Activated gamma-delta T cell treated with Interleukin-2 at 50 U/mL for 16 hours (primary cell): ENCODE results near the gene CHST11.

ENCODE experiments used
- DNase-seq: peaks from one replicate; pipeline ENCODE4 v3.0.0-alpha.2; 2020

Gene CHST11

DNA sequence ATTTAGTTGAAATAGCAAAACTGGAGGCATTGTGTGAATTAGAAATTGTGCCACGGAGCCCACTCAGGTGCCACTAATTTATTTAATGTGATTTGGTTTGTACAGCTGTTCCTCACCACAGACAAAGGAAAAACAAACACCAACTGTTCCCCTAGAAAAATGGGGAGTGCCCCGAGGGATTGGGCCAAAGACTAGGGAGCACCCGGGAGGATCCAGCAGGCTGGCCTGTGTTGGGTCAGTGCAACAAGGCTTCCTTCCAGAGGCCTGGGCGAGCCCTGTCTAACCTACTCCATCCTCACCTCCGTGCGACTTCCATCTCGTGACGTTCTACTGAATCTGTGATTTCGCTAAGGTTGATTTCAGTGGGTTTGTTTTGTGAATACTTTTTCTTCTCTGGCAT, 206.2 kb downstream of the CHST11 start:
- no peak for DNase-seq

DNA sequence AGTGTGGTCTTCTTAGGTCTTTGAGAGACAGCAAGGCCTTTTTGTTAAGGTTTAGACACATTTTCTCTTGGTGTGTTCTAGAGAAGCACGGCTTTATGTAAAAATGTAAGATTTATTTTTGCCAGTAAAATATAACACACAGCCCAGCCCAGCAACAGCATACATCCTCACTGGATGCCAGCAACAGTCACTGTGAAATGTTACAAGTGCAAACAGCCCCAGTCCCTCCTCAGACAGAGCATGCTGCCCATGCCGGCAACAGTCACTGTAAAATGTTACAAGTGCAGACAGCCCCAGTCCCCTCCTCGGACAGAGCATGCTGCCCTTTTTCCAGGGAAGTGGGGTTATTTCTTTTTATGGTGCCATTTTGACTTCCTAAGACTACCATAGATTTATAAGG, 207.6 kb downstream of the CHST11 start:
- DNase-seq = no peak

GRCh38 chr12:104665296-104665695, 208.5 kb downstream of the CHST11 start:
- no peak for DNase-seq

DNA sequence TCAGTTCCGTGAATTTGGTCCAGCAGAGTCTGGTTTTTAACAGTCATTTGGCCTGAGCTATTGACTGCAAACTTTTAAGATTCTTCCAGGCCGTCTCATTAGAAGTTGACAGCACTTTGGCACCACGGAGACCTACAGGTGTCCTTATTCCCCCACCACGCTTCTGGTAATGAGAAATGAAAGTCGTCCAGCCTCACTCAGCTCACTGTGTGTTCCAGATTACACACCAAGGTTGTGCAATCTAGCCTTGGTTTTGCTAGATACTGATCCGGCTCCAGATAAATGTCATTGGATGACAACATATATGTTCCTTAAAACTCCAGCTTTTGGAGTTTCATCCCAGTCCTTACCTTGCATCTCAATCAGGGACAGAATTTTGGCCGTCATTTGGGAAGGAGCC, 210.4 kb downstream of the CHST11 start:
- no peak for DNase-seq

DNA sequence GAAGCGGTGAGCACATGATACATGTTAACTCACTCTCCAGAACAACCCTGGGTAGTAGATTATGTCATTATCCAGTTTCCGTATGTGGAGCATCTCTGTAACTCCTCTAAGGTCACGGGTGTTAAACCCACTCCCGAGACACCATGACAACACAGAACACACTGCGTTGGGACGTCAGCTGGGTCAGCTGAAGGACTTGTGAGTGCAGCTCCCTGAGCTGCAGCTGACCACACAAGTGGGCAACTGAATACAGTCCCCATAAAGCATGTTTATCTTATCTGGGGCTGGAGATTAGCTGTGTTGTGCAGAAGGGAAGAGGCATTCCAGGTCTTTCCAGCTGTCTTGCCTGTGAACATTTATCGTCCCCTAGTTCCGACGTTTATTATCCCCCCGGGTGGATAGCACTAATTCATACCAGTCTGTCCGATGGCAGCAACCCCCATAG, 211.5 kb downstream of the CHST11 start:
- DNase-seq = no peak

DNA sequence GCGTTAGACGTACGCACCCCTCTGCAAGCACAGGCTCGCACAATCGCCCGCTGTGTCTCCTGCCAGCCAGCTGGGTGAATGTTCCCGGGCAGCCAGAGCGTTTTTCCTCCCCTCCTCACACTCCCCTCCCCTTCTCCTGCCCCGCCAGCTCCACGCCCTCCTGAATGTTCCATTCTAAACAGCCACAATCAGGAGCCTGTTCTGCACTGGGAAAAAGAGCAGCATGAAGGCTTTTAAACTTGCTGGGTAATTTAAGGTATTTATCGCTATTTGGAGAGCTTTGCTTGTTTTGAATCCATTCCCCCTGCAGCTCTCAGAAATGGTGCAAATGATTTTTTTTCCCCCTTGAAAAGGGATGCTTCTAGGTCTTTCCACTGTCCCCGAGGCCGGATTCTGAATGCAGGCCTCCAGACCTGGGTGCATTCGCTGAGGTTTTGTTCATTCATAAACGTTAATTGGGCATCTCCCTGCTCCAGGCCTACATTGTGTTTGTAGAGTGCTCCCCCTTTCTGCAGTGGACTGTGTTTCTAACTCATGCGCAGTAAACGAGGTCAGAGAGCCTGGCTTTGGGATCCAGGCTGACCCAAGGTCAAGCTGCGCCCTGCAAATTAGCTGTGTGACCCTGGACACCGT, 212.5 kb downstream of the CHST11 start:
- no peak for DNase-seq

DNA sequence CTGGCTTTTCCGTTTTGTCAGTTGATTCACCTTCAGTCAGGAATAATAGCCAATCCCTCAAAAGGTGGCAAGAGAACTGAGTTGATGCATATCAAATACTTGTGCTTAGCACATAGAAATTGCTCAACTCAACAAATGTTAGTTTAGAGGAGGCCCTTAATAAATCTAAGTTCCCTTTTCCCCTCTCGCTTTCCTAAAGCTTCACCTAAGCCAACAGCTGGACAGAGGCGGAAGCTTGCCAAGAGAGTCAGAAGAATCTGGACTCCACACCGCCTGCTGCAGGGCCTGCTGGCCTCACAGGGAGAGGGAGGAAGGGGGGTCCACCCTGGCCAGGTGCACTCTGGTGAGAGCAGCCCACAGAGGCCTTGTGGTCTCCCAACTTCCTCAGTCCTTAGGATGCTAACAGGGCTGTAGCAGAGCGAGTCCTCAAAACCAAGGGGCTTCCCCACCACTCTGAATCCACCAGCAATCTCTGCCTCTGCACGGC, 213.1 kb downstream of the CHST11 start:
- peak; percentile 19 for DNase-seq

GRCh38 chr12:104670439-104671408, 214.0 kb downstream of the CHST11 start:
- no peak for DNase-seq

- DNase-seq = peak; percentile 71
These were observed 214.8 kb downstream of the CHST11 start for GRCh38 chr12:104671409-104672095.

GRCh38 chr12:104672096-104672445, 215.3 kb downstream of the CHST11 start:
- no peak for DNase-seq

- DNase-seq = no peak
These were observed 215.9 kb downstream of the CHST11 start for GRCh38 chr12:104672501-104673265.

DNA sequence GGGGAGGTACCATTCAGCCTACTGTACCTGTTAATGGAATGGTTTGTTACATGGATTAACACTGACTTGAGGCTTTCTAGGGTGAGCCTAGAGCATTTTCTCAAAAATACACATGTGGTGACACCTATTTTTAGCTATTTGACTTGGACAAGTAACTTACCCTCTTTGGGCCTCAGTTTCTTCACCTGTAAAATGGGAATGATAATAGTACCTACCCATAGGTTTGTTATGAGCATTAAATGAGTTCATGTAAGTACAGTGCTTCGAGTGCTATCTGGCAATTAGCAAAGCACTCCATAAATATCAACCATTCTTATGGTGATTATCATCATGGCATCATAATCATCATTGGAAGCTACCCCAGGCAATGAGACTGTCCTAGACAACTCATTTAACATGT, 216.5 kb downstream of the CHST11 start:
- no peak for DNase-seq

- DNase-seq = no peak
These were observed 217.1 kb downstream of the CHST11 start for GRCh38 chr12:104673696-104674482.

GRCh38 chr12:104676636-104677035, 219.9 kb downstream of the CHST11 start:
- DNase-seq = no peak

DNA sequence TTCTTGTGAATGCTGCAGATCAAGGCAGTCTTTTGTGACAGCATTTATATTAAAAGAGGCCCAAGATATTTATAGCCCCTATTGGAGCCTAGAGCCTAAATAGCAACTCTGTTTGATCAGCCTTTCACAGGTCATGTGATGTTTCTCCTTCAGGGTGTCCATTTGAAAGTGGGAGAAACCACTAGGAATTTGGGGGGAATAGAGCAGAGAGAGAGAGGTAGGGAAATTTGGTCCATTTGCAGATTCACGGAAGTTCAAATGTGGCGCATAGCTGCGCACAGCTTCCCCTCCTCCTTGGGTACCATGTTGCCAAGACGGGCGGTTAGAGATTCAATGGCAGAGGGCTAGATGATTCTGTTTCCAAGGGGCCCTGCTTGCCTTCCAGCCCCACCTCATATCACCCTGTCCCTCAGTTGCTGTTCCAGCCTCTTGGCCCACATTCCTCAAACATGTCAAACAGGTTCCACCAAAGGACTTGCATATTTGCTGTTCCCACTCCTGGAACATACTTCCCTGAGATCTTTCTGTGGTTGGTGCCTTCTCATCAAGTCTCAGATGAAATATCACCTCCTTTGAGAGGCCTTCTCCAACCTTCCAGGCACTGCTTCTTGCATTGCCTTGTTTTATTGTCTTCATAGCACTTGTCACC, 220.8 kb downstream of the CHST11 start:
- DNase-seq = no peak

- no peak for DNase-seq
These were observed 223.3 kb downstream of the CHST11 start for GRCh38 chr12:104680070-104680469.

DNA sequence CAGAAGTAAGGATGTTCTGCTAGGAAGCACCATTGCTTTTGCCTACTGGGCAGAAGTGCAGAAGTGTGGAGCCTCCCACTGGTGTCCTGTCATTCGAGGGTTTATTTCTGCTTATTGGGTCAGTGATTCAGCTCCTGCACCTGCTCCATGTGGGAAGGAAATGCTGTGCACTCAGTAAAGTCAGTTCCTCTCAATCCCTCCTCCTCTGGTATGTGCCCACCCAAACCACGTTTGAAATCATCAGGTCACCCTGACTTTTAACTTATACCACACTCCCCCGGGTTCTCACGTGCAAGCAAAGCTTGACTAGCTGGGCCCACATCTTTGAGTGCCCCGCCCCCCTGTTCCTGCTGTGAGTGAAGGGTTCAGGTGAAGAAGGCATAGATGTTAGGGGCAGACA, 223.7 kb downstream of the CHST11 start:
- DNase-seq = no peak

DNA sequence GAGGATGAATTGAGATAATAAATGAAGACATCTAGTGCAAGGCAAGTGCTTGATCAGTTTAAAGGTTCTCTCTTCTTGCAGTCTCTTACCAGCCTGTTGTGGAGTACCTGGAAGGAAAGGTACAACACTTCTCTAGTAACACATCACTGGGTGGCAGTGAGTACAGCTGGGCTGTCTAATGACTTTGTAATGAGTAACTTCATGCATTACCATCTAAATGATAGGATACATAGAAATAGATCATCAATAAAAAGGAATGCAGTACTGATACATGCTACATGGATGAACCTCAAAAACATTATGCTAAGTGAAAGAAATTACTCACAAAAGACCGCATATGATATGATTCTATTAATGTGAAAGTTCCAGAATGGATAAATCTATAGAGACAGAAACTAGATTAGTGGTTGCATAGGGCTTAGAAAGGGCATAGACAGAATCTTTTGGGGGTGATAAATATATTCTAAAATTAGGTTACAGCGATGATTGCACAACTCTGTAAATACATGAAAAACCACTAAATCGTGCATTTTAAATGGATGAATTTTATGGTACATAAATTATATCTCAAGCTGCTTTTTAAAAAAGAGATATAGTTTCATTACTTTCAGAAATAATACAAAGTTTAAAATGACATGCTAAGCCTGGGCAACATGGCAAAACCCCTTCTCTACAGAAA, 224.4 kb downstream of the CHST11 start:
- DNase-seq = no peak

DNA sequence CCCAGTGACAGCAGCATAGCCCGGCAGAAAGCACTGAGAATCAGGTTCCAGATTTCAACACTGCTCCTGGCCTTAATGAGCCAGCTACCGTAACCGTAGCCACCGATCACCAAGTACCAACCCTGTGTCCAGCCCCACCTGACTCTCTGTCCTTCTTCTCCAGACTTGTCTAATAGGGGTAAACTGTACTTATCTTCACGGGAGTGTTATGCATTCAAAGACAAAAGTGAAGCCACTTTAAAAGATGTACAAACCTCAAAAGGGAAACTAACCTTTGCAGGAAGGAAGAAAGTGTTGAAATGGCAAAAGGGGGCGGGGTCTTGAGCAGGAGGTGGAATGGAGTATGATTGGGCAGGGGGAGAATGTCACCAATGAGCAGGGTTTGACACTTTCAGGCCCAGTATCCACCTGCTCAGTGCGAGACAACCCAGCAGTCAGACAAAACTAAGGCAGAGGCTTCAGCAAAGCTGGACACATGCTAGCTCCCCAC, 226.1 kb downstream of the CHST11 start:
- DNase-seq = peak; percentile 71

DNA sequence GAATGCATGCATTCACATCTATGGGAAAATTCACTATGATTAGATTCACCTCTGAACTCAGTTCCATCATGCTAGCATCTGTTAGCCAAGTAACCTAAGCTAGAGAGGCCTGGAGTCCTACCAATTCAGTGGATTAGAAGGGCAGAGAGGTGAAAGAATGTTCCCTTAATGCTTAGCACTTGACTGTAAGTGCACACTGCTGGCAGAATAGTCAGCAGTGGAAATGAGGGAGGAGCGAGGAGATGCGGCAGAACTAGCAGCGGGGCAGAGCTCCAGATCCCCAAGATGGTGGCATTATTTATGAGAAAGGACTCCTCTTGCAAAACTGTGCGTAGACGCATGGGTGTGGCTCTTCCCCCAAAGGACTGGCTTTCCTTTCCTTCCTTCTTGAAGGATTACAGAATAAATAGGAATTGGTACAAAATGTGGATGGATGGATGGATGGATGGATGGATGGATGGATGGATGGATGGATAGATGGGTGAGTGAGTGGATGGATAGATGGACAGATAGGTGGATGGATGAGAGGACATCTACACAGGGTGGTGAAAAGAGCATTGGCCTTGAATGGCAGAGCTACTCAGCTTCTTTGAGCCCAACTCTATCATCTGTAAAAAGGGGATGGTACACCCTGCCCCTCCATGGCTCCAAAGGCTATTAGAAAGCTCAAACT, 227.2 kb downstream of the CHST11 start:
- no peak for DNase-seq
